Natural killer cell treated with Interleukin-12 subunit alpha and Interleukin-12 subunit beta and Interleukin-15 and Interleukin-18, amount 100 ng/mL, for 72 hours (primary cell): ENCODE data around the gene ATPAF2. TPM values are rescaled to one million over a fixed set of nuclear protein-coding genes. Genes with fewer than 3 reads are reported as not detected.
A peak's percentile ranks its signal among the peaks of the same experiment; 100 is the strongest.

Source experiments
- ATAC-seq, 2 donors: fragments of 150-1000 bp; cut with Tn5 transposase in 1 of 2; sonication (Bioruptor Pico), chemical (Tn5 transposase) in 1 of 2; 2 replicates each; pipeline ENCODE4 v1.10.0; 2021
- DNase-seq: peaks from one replicate; pipeline ENCODE4 v3.0.0; 2022; ENCODE audit warnings: low spot score
- H3K27ac Mint-ChIP-seq, 2 donors: 1 replicate in 1 of 2; 2 replicates in 1 of 2; pipeline ENCODE4 v1.8.0; 2022; ENCODE audit warnings: mixed read lengths in 2 of 2, mild to moderate bottlenecking in 1 of 2, moderate library complexity in 1 of 2
- H3K27me3 Mint-ChIP-seq, 2 donors: 1 replicate in 1 of 2; 2 replicates in 1 of 2; pipeline ENCODE4 v1.8.0; 2022; ENCODE audit warnings: mixed read lengths in 2 of 2
- H3K36me3 Mint-ChIP-seq: one replicate; pipeline ENCODE4 v1.8.0; 2022; ENCODE audit warnings: mixed read lengths
- H3K4me1 Mint-ChIP-seq, 2 donors: 1 replicate in 1 of 2; 2 replicates in 1 of 2; pipeline ENCODE4 v1.8.0; 2022; ENCODE audit warnings: low read depth in 2 of 2, mixed read lengths in 2 of 2, mild to moderate bottlenecking in 1 of 2
- H3K4me3 Mint-ChIP-seq: one replicate; pipeline ENCODE4 v1.8.0; 2022; ENCODE audit warnings: mixed read lengths
- H3K9me3 Mint-ChIP-seq: 2 replicates; pipeline ENCODE4 v1.8.0; 2022; ENCODE audit warnings: mixed read lengths
- total RNA-seq, 2 donors: library from RNA; stranded (reverse); gene quantifications; one replicate each; pipeline ENCODE4 v1.2.3, GENCODE V29; 2022

The ATPAF2 gene
- total RNA-seq, 2 donors from 2014 or later = 40.1 to 52.1 TPM

DNA sequence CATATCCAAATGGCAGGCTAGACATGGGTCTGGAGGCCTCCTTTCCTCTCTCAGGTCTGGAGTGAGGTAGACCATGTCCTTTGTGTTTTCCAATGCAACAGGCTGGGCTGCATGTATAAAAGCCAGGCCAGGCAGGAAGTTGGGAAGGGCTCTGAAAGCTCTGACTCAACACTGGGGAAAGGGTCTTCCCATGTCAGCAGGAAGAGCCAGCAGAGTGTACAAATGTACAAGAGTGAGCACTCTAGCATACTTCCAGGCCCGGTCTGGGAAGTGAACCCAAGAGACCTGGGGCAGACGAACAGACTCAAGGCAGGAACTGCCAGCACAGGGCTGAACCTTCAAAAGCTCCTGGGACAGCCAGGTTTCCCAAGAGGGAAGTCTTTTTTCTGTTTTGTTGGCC is 7.0 kb downstream of the ATPAF2 start:
- no peak for ATAC-seq
- no peaks in the 10 kb centered on the region for H3K36me3 Mint-ChIP-seq
- H3K27ac Mint-ChIP-seq = no peak overlapping the region
- H3K9me3 Mint-ChIP-seq = no peaks in the 10 kb centered on the region
- no peak for DNase-seq
- no peaks in the 10 kb centered on the region for H3K27me3 Mint-ChIP-seq
- H3K4me1 Mint-ChIP-seq = peaks cover 17 to 23% of the 10 kb centered on the region in 2 donors
- H3K4me3 Mint-ChIP-seq = no peak overlapping the region

GRCh38 chr17:18028952-18029540 is 9.9 kb downstream of the ATPAF2 start:
- H3K36me3 Mint-ChIP-seq = no peaks in the 10 kb centered on the region
- DNase-seq = no peak
- H3K4me1 Mint-ChIP-seq = peaks cover 32 to 44% of the 10 kb centered on the region in 2 donors
- no peak overlapping the region for H3K4me3 Mint-ChIP-seq
- no peak for ATAC-seq
- H3K27me3 Mint-ChIP-seq = no peaks in the 10 kb centered on the region
- no peak overlapping the region for H3K27ac Mint-ChIP-seq
- H3K9me3 Mint-ChIP-seq = no peaks in the 10 kb centered on the region

DNA sequence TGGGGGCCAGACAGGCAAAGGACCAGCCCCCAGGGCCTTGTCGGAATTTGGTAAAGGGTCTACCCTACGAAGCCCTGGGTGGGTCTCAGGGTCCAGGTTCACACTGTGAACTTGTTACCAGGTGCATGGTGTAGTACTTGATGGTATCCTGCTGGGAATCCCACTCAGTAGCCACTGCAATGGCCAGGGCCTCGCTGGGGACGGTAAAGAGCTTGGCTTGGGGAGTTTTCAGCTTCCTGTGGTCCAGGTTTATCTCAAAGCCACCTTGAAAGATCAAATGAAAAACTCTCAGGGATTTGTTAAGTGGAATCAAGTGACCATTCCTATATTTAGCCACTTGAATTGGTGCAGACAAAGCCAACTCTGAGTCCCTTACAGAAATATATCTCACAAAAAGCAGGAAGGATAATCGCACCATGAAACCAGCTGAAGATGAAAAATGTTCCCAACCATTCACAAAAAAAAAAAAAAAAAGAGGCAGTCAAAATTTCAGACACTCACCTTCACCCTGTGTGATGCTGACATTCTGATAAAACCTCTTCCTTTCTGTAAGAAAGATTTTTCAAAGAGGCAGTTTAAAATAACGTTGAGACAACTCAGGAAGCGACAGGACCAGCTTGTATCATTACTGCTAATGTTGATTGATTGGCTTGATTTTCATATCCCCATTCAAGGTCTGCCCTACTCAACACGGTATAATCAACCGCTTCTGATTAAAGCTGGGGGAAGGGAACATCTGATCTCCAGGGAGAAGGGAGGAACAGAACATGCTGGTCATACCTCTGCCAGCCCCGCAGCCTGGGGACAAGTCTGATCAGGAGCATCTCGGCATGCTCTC is 10.6 kb downstream of the ATPAF2 start:
- Mint-ChIP-seq H3K4me1 (peaks cover 27 to 38% of the 10 kb centered on the region in 2 donors), H3K27me3 (no peaks in the 10 kb centered on the region), H3K4me3 (no peak overlapping the region), H3K9me3 (no peaks in the 10 kb centered on the region), H3K27ac (peak overlapping the region in 1 of 2 donors; percentile 61), H3K36me3 (no peaks in the 10 kb centered on the region)
- DNase-seq (no peak), ATAC-seq (no peak)

GRCh38 chr17:18027280-18027679 is 11.7 kb downstream of the ATPAF2 start:
- Mint-ChIP-seq H3K4me1 (peaks cover 20 to 31% of the 10 kb centered on the region in 2 donors), H3K4me3 (no peak overlapping the region), H3K27ac (peak overlapping the region in 1 of 2 donors; percentile 61), H3K9me3 (no peaks in the 10 kb centered on the region), H3K36me3 (no peaks in the 10 kb centered on the region), H3K27me3 (no peaks in the 10 kb centered on the region)
- peak in 1 of 2 donors; percentile 18 for ATAC-seq
- no peak for DNase-seq

DNA sequence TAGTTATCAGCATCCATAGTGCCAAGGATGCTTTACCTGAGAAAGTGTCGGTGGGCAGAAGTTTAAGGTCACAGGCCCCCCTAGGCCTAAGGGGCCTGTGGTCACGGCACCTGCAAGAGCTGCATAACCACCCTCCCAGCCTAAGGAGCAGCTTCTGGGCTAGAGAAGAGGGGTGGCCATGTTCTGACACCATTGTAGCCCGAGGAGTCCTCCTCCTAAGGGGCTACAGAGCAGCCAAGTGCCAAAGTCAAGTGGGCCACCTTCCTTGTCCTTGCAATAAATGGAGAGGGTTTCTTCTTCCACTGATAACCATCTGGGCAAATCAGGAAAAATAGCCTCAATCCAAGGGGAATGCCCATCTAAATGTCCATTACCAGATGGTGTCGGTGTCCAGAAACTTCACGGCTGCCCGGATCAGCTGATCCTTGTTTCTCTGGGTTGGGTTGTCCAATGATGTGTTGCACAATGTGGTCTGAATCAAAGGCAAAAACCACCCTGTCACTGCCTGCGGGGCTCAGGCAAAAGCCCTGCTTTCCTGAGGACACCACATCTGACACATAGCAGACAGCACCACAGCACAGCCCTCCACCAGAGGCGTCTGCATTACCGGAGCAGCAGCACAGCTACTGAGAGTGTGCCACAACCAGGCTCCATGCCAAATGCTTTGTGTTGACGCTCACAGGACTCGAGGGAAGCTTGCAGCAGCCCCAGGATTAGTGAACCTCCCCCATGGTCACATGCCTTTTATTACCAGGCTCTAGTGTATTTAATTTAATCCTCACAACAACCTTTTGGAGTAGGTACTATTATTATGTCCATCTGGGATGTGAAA is 12.8 kb downstream of the ATPAF2 start:
- H3K27ac Mint-ChIP-seq = peak overlapping the region; percentile 77 to 87
- H3K36me3 Mint-ChIP-seq = no peaks in the 10 kb centered on the region
- DNase-seq (no peak), ATAC-seq (peak; percentile 78 to 92)
- peak overlapping the region; percentile 52 for H3K4me3 Mint-ChIP-seq
- no peaks in the 10 kb centered on the region for H3K9me3 Mint-ChIP-seq
- H3K27me3 Mint-ChIP-seq = no peaks in the 10 kb centered on the region
- H3K4me1 Mint-ChIP-seq = peaks cover 18 to 26% of the 10 kb centered on the region in 2 donors

DNA sequence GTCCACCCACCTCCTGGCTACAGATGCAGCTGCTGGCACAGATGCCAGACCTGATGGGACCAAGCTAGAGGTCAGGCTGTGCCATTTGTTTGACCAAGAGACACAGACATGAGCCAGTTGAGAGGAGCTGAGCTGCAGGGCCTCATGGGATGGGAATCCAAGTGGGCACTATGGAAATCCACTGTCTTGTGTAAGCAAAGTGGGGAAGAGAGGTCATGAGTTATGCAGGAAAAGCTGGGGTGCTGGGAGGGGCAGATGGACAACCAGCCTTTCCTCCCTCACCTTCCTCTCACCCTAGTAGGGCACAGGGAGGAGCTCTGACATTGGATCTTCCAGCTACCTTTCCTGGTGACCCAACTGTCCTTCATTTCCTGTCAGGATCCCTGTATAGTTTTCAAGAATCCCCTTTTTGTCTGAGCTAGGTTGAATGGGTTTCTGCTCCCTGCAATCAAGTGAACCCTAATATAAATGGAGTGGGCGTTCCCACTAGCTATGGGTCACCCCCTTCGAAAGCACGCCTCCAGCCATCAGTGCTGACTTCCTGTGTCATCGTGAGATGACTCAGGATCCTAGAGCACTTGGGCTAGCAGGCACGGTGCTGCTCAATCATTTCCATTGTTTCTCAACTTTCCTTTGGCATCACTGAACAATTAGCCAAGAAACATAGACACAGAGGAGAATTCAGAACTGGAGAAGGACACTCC is 13.6 kb downstream of the ATPAF2 start:
- Mint-ChIP-seq H3K27me3 (no peaks in the 10 kb centered on the region), H3K36me3 (no peaks in the 10 kb centered on the region), H3K9me3 (no peaks in the 10 kb centered on the region), H3K4me3 (peak overlapping the region; percentile 52), H3K4me1 (peaks cover 18 to 26% of the 10 kb centered on the region in 2 donors), H3K27ac (peak overlapping the region; percentile 77 to 87)
- ATAC-seq (peak; percentile 93), DNase-seq (no peak)

DNA sequence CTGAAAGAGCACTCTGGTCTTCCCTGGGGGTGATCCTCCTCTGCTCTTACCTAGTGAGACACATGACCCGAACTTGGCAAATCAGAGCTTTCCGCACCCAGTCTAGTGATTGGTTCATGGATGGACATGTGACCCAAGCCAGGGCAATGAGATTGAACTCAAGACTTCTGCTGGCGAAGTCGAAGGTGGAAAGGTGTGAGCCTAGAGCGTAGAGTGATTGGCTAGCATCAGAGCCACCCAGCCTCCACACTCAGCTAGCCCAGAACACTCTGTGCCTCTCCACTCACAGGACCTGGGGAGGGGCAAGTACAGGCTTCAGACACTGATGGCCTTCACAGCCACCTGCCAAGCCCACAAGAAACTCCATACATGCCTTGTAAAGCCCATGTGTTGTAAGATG is 17.6 kb downstream of the ATPAF2 start:
- DNase-seq = no peak
- no peak for ATAC-seq
- no peak overlapping the region for H3K27ac Mint-ChIP-seq
- peaks cover 14 to 16% of the 10 kb centered on the region in 2 donors for H3K4me1 Mint-ChIP-seq
- H3K4me3 Mint-ChIP-seq = no peak overlapping the region
- H3K9me3 Mint-ChIP-seq = no peaks in the 10 kb centered on the region
- no peaks in the 10 kb centered on the region for H3K36me3 Mint-ChIP-seq
- no peaks in the 10 kb centered on the region for H3K27me3 Mint-ChIP-seq

- DNase-seq (no peak), ATAC-seq (no peak)
- Mint-ChIP-seq H3K4me1 (peaks cover 10 to 12% of the 10 kb centered on the region in 2 donors), H3K4me3 (no peak overlapping the region), H3K36me3 (no peaks in the 10 kb centered on the region), H3K27ac (no peak overlapping the region), H3K27me3 (no peaks in the 10 kb centered on the region), H3K9me3 (no peaks in the 10 kb centered on the region)
These were observed 18.0 kb downstream of the ATPAF2 start for GRCh38 chr17:18020971-18021370.

DNA sequence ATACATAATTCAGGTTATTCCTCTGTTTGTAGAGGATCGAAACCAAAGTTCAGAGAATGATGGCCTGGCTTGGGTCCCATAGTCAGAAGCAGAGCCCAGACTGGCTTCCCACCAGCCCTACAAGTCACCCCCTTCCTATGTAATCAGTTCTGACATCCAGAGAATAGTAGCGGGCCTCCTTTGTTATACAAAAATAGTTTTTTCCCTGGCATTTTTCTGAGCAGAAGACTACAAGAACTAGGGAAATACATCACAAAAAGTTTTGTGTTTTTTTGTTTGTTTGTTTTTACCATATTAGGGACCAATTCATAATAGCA is 19.2 kb downstream of the ATPAF2 start:
- no peaks in the 10 kb centered on the region for H3K9me3 Mint-ChIP-seq

DNA sequence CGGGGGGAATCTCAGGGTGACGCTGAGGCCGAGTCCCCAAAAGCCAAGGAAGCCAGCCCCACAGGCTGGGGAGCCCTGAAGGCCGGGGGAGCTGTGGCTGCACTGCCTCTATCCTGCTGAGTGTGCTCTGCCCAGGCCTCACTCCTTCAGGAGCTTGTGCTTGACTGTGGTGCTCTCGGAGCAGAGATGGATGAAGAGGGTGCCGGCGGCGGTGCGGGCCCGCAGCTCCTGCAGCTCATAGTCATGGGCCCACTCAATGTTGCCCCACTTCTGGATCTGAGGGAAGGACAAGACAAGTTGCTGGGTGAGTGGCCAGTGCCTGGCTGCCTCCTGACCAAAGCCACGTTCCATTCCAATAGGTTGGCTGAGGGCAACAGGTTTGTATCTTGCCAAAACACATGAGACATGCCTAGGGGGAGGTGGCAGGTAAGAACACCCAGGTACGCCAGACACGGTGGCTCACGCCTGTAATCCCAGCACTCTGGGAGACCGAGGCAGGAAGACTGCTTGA is 20.5 kb downstream of the ATPAF2 start:
- DNase-seq (no peak), ATAC-seq (peak in 1 of 2 donors; percentile 22)
- Mint-ChIP-seq H3K9me3 (no peaks in the 10 kb centered on the region), H3K36me3 (no peaks in the 10 kb centered on the region), H3K27me3 (no peaks in the 10 kb centered on the region), H3K27ac (no peak overlapping the region), H3K4me3 (no peak overlapping the region), H3K4me1 (no peaks in the 10 kb centered on the region)

More for the DNA sequence above, 19.2 kb downstream of the ATPAF2 start:
- H3K27ac Mint-ChIP-seq = no peak overlapping the region
- H3K4me1 Mint-ChIP-seq = peaks cover 0 to under 1% of the 10 kb centered on the region in 2 donors
- no peaks in the 10 kb centered on the region for H3K36me3 Mint-ChIP-seq
- no peaks in the 10 kb centered on the region for H3K27me3 Mint-ChIP-seq
- ATAC-seq (no peak), DNase-seq (no peak)
- H3K4me3 Mint-ChIP-seq = no peak overlapping the region

DNA sequence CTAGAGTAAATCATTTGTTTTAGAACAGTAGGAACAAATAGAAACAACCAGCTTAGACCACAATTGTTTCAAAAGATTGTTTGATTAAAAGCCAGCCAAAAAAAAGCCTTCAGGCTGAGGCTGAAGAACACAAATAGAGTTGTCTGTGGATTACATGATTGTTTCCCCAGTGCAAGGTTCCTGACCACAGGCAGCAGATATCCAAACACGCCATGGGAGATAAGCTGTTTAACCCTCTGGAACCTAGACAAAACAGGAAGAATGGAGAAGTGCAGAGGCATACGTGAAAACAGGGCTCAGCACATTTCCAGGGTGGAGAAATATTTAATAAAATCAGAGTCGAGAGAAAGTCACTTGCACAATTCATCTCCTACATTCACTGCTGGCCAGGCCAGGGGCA is 21.0 kb downstream of the ATPAF2 start:
- Mint-ChIP-seq H3K4me3 (no peak overlapping the region), H3K27ac (no peak overlapping the region), H3K36me3 (no peaks in the 10 kb centered on the region), H3K27me3 (no peaks in the 10 kb centered on the region), H3K4me1 (no peaks in the 10 kb centered on the region), H3K9me3 (no peaks in the 10 kb centered on the region)
- ATAC-seq (no peak), DNase-seq (no peak)

GRCh38 chr17:18016426-18016825 is 22.5 kb downstream of the ATPAF2 start:
- no peak overlapping the region for H3K4me3 Mint-ChIP-seq
- no peaks in the 10 kb centered on the region for H3K36me3 Mint-ChIP-seq

DNA sequence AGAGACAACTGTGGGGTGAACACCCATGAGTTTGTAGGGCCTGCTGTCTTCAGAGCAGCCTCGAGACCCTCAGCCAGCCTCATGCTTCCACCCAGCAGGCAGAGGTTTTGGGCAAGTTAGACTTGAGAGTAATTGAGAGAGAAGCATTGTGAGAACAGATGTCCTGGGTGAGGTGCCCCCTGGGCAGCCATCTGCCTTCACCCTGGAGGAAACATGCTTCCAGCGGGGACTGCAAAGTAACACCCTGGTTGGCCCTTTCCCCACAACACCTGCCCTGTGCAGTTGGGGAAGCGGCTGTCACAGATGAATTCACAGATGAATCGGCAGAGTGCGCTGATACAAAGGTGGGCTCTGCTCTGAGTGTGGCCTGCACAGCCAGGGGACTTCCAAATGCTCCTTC is 23.4 kb downstream of the ATPAF2 start:
- Mint-ChIP-seq H3K27ac (no peak overlapping the region), H3K4me3 (no peak overlapping the region), H3K27me3 (no peaks in the 10 kb centered on the region), H3K4me1 (no peaks in the 10 kb centered on the region), H3K9me3 (no peaks in the 10 kb centered on the region), H3K36me3 (no peaks in the 10 kb centered on the region)
- DNase-seq (no peak), ATAC-seq (no peak)

More at GRCh38 chr17:18016426-18016825, 22.5 kb downstream of the ATPAF2 start:
- ATAC-seq = no peak
- Mint-ChIP-seq H3K4me1 (no peaks in the 10 kb centered on the region), H3K27ac (no peak overlapping the region), H3K27me3 (no peaks in the 10 kb centered on the region), H3K9me3 (no peaks in the 10 kb centered on the region)
- no peak for DNase-seq
